ENCODE data around the gene RETREG1. TPM values are rescaled to one million over a fixed set of nuclear protein-coding genes. Genes with fewer than 3 reads are reported as not detected.

RETREG1 gene
- total RNA-seq, 1 donor from 2014 or later, result 8.3 TPM

GRCh38 chr5:16580382-16580781 lies 36.4 kb downstream of the RETREG1 start:
- Mint-ChIP-seq H3K9me3 (no peaks in the 10 kb centered on the region), H3K36me3 (no peaks in the 10 kb centered on the region), H3K4me3 (no peak overlapping the region), H3K27me3 (ENCODE audit: low read depth) (no peaks in the 10 kb centered on the region), H3K4me1 (peaks cover 5% of the 10 kb centered on the region), H3K27ac (no peak overlapping the region)
- no peak for TF ChIP-seq CTCF (IDR thresholded peaks at IDR 0.05; ENCODE audit: unreplicated experiment)
- peak in 1 of 2 experiments; percentile 7 for DNase-seq (ENCODE audit: low spot score in 2 of 2, unreplicated experiment in 2 of 2)

GRCh38 chr5:16579142-16579847 lies 37.5 kb downstream of the RETREG1 start:
- Mint-ChIP-seq H3K27me3 (ENCODE audit: low read depth) (no peaks in the 10 kb centered on the region), H3K9me3 (no peaks in the 10 kb centered on the region), H3K36me3 (no peaks in the 10 kb centered on the region), H3K4me1 (no peaks in the 10 kb centered on the region), H3K4me3 (no peak overlapping the region), H3K27ac (no peak overlapping the region)
- DNase-seq (ENCODE audit: low spot score in 2 of 2, unreplicated experiment in 2 of 2), result no peak
- TF ChIP-seq CTCF (IDR thresholded peaks at IDR 0.05; ENCODE audit: unreplicated experiment), result no peak

GRCh38 chr5:16578474-16578883 lies 38.3 kb downstream of the RETREG1 start:
- DNase-seq (ENCODE audit: low spot score in 2 of 2, unreplicated experiment in 2 of 2), result no peak
- Mint-ChIP-seq H3K27me3 (ENCODE audit: low read depth) (peaks cover under 1% of the 10 kb centered on the region), H3K36me3 (no peaks in the 10 kb centered on the region), H3K27ac (no peak overlapping the region), H3K9me3 (no peaks in the 10 kb centered on the region), H3K4me3 (no peak overlapping the region), H3K4me1 (no peaks in the 10 kb centered on the region)
- no peak for TF ChIP-seq CTCF (IDR thresholded peaks at IDR 0.05; ENCODE audit: unreplicated experiment)

DNA sequence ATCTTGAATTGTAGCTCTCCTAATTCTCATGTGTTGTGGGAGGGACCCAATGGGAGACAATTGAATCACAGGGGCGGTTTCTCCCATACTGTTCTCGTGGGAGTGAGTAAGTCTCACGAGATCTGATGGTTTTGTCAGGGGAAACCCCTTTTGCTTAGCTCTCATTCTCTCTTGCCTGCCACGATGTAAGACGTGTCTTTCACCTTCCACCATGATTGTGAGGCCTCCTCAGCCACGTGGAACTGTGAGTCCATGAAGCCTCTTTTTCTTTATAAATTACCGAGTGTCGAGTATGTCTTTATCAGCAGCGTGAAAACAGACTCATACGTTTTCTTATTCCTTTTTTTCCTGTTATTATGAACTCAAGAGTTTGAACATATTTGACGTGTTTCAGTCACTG lies 39.1 kb downstream of the RETREG1 start:
- Mint-ChIP-seq H3K36me3 (no peaks in the 10 kb centered on the region), H3K4me1 (no peaks in the 10 kb centered on the region), H3K4me3 (no peak overlapping the region), H3K9me3 (no peaks in the 10 kb centered on the region), H3K27me3 (ENCODE audit: low read depth) (peaks cover 1% of the 10 kb centered on the region), H3K27ac (no peak overlapping the region)
- TF ChIP-seq CTCF (IDR thresholded peaks at IDR 0.05; ENCODE audit: unreplicated experiment), result no peak
- no peak for DNase-seq (ENCODE audit: low spot score in 2 of 2, unreplicated experiment in 2 of 2)

DNA sequence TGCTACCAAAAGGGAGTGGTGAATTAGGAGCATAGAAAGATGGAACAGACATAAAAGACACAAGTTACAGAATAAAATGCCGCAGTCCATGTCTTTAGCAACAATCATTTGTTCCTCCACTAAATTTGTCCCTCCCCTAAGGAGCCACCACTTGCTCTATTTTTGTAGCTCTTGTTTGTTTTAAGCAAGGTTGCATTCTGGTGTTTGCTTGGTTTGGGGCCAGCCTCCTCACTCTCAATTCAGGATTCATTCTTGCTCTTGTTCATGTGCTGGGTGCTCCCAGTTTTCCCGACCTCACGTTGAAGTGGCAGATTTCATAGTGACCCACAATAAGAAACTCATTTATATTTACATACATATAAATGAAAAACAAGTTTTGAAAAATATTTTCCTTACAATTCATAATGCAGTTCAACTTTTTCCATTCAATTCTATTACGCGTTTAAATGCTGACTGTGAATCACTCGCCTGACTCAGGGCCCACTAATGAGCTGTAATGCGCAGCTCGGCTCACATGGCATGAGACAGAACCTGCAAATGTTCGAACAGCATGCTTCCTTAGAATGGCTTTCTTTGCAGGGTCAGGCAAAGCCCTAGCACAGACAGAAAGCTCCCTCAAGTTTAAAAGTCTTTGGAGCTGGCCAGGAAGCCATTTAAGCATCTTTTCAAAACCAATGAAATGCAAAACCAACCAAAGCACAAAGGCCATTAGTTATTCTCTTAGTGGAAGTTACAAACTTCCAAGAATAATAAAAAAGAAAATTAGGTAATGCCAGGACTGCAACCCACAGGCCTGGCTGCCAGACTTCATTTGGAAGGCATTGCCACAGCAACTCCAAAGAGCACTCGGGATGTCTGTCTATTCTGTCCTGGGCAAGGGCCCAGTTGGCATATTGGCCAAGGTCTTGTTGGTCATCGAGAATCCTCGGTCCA lies 41.7 kb downstream of the RETREG1 start:
- Mint-ChIP-seq H3K36me3 (no peaks in the 10 kb centered on the region), H3K27me3 (ENCODE audit: low read depth) (peaks cover 1% of the 10 kb centered on the region), H3K4me3 (no peak overlapping the region), H3K27ac (no peak overlapping the region), H3K4me1 (no peaks in the 10 kb centered on the region), H3K9me3 (no peaks in the 10 kb centered on the region)
- no peak for DNase-seq (ENCODE audit: low spot score in 2 of 2, unreplicated experiment in 2 of 2)
- no peak for TF ChIP-seq CTCF (IDR thresholded peaks at IDR 0.05; ENCODE audit: unreplicated experiment)

All from mesothelial cell of epicardium (in vitro differentiated cells).